Measurements from ENCODE around the gene DAAM1.

DAAM1 gene

DNA sequence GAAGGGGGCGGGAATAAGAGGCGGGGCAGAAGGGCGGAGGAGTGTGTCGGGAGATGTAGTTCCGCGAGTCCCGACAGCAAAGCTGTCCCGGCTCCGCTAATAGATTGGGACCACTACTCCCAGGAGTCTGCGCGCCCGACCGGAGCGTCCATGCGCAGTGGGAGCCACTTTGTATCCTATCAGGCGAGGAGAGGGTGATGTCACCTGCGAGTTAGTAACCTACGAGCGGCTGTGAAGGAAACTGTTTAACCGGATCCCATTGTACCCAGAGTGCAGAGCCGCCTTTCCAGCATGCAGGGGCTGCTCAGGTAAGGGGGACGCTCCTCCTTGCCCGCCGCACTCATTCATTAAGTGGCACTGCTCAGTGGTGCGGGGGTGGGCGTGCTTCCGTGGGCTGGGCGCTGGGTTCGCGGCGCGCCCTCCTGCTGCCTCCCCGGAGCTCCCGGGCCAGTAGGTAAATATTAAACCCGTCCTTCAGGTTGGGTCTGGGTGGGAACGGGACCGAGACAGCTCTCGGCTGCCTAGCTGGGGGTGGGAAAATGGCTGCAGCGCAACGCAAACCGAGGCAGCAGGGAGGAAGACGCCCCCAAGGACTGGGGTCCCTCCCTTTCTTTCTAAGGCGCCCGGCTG, at the start of gene DAAM1:
TSS of gene DAAM1 (plus strand) at position 207 of the 630 bp plus-strand sequence. CDS start 74,811 bp downstream, outside the sequence.
- DNase-seq, result peak; percentile 99

DNA sequence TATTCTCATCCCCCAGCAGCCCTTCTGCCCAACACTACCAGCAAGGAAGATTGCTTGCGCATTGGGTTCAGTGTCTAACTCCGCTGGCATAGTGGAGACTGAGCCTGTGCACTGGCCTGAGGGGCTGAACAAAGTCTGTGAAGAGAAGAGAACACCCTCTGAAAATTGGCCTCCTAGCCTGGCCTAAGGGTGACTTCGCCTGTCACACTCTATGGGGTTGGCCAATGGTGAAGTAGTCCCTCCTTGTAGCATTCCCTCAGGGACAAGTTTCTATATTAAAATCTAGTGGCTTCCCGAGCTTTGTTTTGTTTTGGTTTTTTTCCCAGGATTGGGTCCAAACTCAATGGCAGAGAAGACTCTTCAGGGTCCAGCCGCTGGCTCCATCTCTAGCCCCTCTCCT, 49.1 kb upstream of the DAAM1 start:
- DNase-seq, result no peak

DNA sequence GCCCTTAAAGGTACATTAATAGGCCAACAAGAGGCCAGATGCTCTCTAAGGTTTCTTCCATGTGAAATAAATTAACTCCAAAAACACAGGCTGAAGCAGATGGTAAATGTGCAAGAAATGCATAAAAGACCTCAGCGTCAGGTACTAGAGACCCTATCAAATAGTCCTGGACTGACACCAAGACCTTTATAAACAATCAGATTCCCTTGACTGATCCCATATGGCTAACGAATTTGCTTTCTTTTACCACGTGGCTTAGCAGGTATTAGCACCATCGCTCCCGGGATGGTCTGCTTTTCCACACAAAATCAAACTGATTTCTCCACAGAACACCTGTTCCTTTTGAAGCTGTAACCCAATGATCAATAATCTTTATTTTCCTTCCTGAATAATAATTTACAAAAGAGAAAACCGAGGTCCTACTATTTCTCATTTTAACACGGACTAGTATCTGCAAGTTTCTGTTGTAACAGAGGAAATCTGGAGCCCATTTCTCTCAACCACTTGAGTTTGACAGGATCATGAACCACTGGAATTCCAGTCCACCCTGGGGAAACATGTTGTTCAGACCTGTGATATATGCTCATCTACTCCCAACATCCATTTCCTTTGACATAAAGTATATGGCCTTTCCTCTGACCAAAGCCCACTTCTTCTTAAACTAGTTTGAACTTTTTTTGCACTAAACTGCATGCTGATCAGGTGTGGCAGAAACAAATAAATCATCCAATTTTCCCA, 48.2 kb upstream of the DAAM1 start:
- DNase-seq, result no peak

DNA sequence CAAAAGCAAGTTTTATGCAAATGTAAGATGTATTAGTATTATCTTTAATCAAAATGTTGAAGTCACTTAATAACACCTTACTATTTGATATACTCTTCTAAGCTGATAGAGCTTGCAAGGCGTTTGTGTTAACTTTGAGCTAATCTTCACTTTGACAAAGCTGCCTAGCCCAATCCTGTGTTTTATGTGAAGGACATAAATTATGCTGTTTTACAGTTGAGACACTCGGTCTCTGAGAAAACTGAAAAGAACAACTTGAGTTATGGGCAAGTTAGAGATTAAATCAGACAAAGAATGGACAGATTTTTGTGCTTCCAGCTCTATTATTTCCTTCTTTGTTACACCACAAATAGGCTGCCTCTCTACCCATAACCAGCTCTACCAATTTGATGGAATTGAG, 42.0 kb upstream of the DAAM1 start:
- no peak for DNase-seq

DNA sequence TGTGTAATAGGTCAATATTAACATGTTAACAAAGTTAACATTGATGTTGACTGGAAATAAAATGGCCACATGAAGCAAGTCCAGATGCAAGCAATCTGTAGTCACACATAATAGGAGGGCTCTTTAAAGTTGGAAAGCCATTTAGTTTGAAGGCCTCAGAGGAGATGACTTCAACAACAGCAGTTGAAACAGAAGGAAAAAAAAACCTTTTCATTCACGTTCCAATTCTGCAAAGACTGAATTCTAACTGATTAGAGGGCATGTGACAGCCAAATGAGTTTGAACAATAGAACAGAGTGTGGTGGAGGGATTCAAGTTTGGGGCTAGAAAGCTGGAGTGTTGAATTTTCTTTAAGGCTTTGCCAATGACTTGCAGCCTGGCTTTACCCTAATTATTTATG, 41.5 kb upstream of the DAAM1 start:
- no peak for DNase-seq

DNA sequence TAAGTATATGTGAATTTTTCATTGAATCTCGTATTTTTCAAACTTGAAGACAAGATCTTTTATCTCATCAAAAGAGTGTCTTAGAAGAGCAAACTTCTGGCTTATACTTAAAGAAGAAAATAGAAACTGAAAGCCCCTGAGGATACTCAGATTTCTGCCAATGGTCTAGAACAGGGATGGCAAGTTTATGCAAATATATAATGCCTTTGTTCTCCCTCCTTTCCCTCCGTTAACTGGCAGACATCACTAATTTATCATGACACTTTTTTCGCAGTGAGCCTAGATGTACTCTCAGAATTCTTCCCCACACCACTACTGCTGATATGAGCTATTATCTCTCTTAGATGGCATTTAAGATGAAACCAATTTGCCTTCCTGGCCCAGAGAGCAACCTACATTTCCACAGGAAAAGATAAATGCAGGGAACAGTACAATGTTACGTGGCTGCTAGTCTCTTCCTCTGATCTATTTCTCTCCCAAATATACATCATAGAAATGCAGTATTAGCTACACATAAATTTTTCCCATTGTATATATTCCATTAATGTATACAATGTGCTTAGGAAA, 40.0 kb upstream of the DAAM1 start:
- no peak for DNase-seq

DNA sequence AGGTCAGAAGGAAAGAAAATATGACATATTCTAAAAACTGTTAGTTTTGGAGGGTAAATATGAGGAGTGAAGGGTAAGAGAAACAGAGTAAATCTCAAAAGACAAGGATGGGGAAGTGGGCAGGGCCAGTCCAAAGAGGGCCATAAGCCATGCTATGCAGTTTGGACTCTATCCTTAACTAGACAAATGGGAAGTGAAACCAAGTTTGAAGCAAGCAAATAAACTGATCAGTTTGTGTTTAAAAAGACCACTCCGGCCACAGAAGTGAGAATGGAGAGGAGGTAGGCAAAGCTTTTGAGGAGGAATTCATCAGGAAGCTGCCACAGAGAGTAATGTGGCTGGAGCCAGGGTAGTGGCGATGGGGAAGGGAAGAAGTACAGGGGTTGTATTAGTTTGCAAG, 37.5 kb upstream of the DAAM1 start:
- DNase-seq, result no peak

DNA sequence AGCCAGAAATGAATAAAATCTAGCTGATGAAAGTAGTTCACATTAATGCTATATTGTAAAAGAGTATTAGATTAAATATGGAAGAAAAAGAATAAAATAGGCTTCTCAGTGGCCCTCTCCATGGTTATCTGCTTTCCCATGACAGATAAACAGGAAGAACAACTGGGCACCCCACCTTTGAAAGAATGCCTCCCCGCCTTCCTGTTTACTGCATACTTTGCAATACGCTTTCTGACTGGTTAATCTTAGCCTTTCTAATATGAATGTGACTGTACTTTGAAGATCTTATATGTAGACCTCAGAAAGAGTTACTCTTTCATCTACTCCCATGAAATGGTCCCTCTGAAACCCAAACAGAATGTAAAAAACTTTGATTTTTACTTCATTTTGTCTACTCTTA, 34.1 kb upstream of the DAAM1 start:
- DNase-seq, result no peak

DNA sequence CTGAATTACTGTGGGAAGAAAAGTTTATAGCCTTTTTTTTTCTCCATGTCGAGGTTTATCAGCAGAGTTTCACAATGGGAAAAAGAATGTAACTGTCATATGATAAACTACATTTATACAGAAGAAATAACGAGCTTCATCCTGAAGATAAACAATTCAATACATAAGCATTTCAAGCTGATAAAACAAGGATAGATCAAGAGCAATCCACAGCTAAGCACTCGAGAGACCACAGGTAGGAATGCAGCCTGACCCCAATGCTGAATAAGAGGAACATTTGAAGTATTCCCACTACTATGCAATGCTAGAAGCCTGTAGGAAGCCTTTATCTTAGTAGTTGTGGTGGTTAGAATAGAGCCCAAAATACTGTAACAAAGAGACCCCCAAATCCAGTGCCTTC, 32.6 kb upstream of the DAAM1 start:
- no peak for DNase-seq

DNA sequence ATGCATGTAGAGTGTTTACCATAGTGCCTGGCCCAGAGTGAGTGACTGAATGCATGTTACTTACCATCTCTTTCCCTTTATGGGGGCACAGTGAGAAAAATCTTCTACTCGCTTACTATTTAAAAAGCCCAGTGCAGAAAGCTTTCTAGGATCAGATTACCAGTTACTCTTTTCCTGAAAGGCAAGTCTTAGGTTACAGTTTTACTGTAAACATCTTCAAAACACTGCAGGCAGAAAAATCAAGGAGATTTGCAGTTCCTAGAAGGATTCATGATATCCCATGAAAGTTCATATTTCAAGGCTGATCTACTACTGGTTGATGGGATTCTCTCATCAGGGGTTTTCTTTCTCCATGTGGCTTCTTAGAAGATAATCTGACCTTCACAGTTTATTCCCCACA, 29.3 kb upstream of the DAAM1 start:
- DNase-seq, result no peak

DNA sequence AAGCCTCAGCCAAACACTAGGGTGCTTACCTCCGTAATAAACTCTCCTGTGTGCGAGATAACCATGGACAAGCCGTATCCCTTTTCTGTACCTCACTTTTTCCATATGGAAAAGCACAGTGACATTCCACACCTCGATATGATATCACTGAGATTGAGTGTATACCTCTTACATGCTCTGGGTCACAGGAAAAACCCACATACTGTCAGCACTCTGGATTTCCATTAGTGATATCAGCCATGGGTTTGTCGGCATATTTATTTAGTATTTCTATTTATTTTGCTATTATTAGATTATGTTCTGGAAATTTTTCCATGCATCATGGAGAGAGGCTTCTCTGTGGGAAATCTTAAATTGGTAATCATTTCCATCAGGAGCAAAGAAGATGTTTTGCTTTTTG, 28.0 kb upstream of the DAAM1 start:
- no peak for DNase-seq

DNA sequence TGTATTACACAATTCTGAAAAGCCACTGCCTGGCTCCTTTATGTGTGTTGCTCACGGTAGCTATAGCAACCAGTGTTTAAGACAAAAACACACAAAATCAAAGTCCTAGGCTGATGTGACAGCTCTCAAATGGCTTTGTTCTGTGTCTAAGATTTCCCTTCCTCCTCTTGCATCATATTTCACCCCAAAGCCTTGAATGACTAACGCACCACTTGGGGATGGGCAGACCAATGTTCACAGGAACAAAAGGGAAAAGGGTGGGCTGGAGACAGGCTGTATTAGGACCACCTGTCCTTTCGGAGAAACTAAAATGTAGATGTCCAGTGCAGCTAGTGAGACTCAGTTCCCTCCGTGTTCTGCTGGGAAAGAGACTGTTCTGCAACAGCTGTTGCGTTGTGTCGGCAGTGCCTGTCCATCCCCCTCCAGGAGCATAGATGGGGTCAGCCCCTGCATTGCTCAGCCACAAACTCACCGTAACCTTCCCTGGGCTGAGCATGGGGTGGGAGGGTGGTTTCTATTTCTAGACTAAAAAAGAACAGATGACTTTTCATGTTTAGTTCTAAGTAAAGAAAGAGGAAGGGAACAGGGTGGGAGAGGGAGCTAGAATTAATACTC, 26.8 kb upstream of the DAAM1 start:
- DNase-seq, result no peak

DNA sequence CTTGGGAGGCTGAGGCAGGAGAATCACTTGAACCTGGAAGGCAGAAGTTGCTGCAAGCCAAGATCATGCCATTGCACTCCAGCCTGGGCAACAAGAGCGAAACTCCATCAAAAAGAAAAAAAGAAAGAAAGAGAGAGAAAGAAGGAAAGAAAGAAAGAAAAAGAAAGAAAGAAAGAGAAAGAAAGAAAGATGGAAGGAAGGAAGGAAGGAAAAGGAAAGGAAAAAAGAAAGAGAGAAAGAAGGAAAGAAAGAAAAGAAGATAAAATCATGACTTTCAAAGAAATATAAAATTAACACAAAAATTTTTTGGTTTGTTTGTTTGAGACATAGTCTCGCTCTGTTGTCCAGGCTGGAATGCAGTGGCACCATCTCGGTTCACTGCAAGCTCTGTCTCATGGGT, 22.2 kb upstream of the DAAM1 start:
- no peak for DNase-seq

DNA sequence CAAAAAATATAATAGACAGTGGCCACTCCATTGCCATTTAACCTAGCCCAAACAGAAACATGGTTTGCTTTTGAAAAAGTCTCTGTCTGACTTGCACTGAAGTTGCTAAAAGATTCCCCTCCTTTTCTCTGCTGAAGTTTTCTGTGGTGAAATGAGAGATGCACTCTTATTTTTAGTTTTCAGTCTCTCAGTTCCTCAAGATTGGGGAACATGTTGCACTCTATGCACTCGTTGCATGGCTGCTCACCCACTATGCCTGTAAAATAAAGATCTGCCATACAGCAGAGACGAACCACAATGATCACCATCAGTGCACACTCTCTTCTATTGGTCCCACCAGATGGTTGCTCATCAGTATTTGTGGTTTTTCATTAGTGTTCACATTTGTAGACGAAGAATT, 13.1 kb upstream of the DAAM1 start:
- no peak for DNase-seq

DNA sequence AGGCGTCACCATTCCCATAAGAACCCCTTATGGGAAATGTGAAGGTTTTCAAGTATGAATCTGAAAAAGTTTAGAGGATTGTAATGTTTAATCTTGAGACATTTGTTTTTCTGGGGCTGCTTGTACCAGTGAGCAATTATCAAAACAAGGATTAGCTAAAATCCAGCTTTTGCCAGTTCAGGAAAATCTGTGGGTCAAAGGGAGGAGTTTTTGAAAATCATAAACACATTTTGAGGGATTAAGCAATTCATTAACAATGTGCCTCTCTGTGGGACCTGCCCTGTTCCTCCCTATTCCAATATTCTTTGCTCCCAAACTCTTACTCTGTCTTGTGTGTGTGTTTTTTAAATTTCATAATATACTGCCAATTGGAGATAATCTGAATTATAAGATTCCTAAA, 11.7 kb upstream of the DAAM1 start:
- no peak for DNase-seq

DNA sequence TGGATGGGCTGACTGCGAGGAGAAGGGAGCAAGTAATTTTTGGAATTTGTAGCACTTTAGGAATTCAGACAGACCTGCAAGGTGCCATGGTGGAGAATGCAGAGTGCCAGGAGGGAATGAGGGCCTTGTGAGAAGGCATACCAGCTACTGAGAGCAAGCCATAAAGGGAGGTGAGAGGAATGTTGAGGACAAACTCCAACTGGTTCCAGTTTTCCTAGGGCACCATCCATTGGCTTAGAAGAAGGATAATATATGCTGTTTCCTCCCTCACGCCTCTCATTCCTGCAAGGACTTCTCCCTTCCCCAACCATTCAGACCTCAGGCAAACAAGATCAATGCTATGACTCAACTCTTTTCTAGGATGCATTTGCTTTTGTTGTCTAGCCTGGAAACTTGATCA, 11.2 kb upstream of the DAAM1 start:
- no peak for DNase-seq

DNA sequence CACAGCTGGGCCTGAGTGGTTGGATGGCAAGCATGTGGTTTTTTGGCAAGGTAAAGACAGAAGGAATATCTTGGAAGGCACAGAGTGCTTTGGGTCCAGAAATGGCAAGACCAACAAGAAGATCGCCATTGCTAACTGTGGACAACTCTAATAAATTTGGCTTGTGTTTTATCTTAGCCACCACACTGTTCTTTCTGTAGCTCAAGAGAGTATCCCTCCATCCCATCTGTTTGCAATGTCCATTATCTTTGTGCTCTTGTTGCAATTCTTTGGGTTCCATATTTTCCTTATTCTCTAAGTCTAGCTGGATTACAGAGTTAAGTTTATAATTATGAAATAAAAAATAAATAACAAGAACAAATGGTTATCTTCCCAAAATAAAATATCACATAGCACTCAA, 6.7 kb upstream of the DAAM1 start:
- no peak for DNase-seq

DNA sequence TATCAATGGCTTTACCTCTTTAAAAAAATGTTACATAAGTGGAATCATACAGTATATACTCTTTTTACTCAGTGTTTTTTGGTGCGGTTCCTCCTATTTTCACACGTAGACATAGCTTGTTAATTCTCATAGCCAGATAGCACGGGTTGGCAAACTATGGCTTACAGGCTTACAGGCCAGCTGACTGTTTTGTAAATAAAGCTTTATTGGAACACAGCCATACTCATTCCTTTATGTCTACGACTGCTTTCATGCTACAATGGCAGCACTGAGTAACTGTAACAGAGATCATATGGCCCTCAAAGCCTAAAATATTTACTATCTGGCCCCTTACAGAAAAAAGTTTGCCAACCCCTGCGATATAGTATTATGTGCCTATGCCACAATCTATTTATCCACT, 5.8 kb upstream of the DAAM1 start:
- DNase-seq, result no peak

DNA sequence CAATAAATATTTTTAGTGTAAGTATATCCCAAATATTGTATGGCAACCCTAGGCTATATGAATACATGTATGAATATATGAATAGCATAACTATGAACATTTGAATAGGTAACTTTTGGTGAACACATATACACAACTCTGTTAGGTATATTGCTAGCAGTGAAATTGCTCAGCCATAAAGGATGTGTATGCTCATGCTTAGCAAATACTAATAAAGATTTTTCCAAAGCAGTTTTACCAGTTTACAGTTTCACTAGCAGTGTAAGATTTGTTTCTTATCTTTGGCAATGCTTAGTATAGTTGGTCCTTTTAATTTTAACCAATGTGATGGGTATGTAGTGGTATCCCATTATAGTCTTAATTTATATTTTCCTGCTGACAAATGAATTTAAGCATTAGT, 5.3 kb upstream of the DAAM1 start:
- DNase-seq, result no peak

DNA sequence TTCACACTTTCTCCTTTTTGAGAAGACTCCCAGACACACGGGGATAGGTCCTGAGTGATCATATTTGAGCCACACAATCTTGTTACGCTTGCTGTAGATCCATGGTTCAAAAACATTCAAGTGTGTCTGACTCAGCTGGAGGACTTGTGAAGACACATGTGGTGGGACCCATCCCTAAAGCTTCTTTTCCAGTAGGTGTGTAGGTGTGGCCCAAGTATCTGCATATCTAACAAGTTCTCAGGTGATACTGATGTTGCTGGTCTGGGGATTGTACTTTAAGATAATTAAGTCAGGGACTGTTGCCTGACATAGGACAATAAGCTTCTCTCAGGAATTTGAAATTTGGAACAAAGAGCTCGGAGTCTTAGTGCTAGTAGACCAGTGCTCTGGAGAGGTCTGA, 4.1 kb upstream of the DAAM1 start:
- no peak for DNase-seq

DNA sequence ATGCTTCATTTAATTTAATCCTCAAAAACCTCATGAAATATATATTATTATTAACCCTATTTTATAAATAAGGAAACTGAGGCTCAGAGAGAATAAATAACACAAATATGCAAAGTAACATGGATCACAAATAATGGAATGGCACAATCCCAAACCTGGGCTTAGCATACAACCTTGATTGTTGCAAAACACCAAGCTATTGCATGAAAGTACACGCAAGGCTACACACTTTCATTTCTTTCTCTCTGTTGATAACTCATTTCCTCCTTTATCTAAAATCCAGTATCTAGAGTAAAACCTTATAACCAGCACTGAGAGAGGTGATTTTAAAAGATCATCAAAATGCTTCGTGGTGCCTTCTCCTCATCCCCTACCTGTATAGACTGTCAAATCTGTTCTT, 2.8 kb upstream of the DAAM1 start:
- no peak for DNase-seq

DNA sequence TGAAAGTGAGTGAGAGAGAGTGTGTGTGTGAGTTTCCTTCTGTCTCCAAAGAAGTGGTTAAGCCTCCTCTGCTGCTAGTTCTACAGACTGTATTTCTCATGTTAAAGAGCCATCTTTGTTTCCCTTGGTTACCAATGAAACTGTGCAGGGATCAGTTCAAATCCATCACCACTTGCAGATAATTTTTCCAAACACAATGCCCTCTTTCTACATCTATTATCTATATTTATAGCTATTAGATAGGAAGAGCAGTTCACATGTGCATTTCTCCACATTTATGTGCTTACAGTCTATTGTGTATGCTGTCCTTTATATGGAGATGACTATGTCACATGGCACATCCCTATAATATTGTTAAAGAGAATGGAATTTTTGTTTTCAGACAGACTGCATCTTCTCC, 2.2 kb upstream of the DAAM1 start:
- DNase-seq, result no peak

DNA sequence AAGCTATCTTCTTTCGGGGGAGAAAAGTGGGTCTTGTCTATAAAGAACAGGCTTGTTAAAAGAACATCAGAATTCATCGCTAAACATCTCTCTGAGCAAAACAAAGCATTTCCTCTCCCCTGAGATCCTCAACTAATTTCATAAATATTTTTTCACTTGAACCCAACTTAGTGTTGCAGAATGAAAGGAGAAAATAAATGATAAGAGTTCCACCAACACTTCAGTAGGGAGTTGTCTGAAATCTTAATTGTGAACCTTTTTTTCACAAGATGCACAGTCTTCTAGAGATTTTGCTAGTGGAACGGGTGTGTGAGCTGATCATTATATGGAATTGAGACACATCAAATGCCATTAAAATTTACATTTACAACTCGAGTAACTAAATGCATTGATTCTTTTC, 1.3 kb upstream of the DAAM1 start:
- no peak for DNase-seq

DNA sequence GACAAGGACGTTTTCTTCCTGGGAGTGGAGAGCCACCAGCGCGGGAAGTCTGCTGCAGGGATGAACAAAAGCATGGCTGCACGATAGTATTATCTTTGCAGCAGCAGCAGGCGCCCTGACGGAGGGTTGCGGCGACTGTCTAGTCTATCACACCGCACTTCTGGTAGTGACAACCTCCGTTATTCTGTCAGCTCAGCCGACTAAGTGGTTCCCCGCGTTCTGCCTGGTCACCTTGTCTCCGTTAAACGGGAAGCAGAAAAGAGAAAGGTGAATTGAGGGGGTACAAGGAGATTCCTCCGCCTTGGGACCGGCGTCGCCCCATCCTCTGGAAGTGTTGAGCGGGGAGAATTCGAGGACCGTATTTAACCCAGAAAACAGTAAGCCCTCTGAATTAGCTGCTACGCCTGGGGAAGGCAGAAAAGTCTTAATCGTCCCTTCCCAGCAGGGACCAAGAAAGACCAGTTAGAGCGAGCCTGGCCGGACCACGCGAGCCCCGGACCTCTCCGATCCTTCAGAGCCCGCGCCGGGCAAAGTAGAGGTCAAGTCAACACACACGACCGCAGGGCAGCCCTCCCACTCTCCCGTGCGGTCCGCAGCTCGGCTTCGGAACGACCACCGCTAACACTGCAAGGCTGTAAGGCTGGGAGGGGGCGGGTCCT, 536 bp upstream of the DAAM1 start:
- no peak for DNase-seq
